Measurements from ENCODE around the gene REV1.

The REV1 gene

DNA sequence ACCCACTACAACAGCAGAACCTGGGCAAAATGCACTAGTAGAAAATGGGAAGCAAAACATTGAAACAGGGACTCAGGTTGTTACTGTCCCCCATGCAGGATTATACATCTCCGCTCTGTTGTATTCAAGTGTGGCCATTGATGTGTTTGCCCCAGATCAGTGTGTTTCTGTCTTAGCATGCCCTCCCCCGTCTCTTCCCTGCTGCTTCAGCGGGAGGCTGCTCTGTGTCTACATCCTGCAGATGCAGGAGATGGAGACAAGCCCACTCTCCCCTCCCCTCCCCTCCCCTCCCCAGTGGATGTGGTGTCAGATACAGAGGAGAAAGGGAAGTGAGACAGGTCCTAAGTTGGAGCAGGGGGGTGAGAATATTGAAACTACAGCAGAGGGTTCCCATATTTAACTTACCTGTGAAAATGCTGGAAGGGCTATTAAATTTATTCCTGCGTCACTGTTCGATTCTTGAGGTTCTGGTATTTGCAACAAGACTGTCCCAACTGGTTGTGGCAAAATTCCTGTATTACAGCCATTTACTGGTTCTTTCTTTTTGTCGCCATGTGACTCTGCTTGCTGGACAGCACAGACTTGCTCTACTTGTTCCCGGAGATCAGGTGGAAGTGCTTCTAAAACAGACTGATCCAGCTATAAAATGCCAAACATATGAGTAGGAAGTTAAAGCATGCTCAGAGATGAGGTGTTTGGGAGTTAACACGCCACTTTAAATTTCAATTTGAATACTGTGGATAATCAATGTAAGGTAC is 85.6 kb downstream of the REV1 start:
- H3K9me2 ChIP-seq (replicated peaks; ENCODE audit: insufficient read depth, low read length), result no peaks in the 10 kb centered on the region
- H3F3A ChIP-seq (ENCODE audit: insufficient read depth), result peaks cover 60% of the 10 kb centered on the region
- no peaks in the 10 kb centered on the region for H3K9me3 ChIP-seq (ENCODE audit: insufficient read depth, low read length)
- no peak overlapping the region for H3K4me3 ChIP-seq (ENCODE audit: insufficient read depth, low read length, poor library complexity, severe bottlenecking)
- H3K9ac ChIP-seq (ENCODE audit: low read length), result no peak overlapping the region
- no peaks in the 10 kb centered on the region for H3K79me2 ChIP-seq (ENCODE audit: insufficient read depth, low read length)
- no peak overlapping the region for H3K4me2 ChIP-seq (ENCODE audit: low read depth, low read length, poor library complexity, severe bottlenecking)
- TF ChIP-seq, protein P1, sequence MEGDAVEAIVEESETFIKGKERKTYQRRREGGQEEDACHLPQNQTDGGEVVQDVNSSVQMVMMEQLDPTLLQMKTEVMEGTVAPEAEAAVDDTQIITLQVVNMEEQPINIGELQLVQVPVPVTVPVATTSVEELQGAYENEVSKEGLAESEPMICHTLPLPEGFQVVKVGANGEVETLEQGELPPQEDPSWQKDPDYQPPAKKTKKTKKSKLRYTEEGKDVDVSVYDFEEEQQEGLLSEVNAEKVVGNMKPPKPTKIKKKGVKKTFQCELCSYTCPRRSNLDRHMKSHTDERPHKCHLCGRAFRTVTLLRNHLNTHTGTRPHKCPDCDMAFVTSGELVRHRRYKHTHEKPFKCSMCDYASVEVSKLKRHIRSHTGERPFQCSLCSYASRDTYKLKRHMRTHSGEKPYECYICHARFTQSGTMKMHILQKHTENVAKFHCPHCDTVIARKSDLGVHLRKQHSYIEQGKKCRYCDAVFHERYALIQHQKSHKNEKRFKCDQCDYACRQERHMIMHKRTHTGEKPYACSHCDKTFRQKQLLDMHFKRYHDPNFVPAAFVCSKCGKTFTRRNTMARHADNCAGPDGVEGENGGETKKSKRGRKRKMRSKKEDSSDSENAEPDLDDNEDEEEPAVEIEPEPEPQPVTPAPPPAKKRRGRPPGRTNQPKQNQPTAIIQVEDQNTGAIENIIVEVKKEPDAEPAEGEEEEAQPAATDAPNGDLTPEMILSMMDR (IDR thresholded peaks at IDR 0.05; ENCODE audit: insufficient read depth, low read length, poor library complexity, severe bottlenecking), result no peak
- TF ChIP-seq EZH2phosphoT487 (conservative IDR thresholded peaks at IDR 0.05; ENCODE audit: low read length), result no peak
- H3K36me3 ChIP-seq (ENCODE audit: low read length), result peaks cover 66% of the 10 kb centered on the region
- no peaks in the 10 kb centered on the region for H3K27me3 ChIP-seq (ENCODE audit: low read length)
- no peak overlapping the region for H3K27ac ChIP-seq (ENCODE audit: low read depth, low read length)
- peaks cover 6% of the 10 kb centered on the region; the same call in 1 of the 2 replicates for H4K20me1 ChIP-seq (ENCODE audit: low read depth, low read length)
- H2AFZ ChIP-seq (ENCODE audit: low read depth, low read length, severe bottlenecking), result no peak overlapping the region

DNA sequence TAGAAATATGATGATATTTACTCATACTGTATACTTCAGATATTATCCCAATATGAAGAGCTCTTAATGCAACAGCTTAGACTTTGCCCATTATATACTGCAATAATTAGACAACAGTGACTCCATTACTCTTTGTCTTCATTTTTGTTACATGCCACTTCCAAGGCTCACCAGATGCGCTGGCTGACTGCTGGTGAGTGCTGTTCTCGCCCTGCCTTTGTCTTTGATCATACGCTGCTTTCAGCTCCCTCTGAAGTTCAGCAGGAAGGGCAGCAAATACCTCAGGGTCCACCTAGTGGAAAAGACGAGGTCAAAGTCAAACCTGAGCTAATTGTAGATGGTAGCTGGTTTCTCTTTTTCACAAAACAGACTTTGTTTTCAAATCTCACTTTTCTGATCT is 86.3 kb downstream of the REV1 start:
- Histone ChIP-seq H3K27ac (ENCODE audit: low read depth, low read length) (no peak overlapping the region), H3K79me2 (ENCODE audit: insufficient read depth, low read length) (no peaks in the 10 kb centered on the region), H3K4me3 (ENCODE audit: insufficient read depth, low read length, poor library complexity, severe bottlenecking) (no peak overlapping the region), H4K20me1 (ENCODE audit: low read depth, low read length) (peaks cover 6% of the 10 kb centered on the region; the same call in 1 of the 2 replicates), H2AFZ (ENCODE audit: low read depth, low read length, severe bottlenecking) (no peak overlapping the region), H3K9me3 (ENCODE audit: insufficient read depth, low read length) (no peaks in the 10 kb centered on the region), H3K4me2 (ENCODE audit: low read depth, low read length, poor library complexity, severe bottlenecking) (no peak overlapping the region), H3K27me3 (ENCODE audit: low read length) (no peaks in the 10 kb centered on the region), H3K9ac (ENCODE audit: low read length) (no peak overlapping the region), H3F3A (ENCODE audit: insufficient read depth) (peaks cover 65% of the 10 kb centered on the region), H3K36me3 (ENCODE audit: low read length) (peaks cover 72% of the 10 kb centered on the region), H3K9me2 (replicated peaks; ENCODE audit: insufficient read depth, low read length) (no peaks in the 10 kb centered on the region)
- no peak for TF ChIP-seq EZH2phosphoT487 (conservative IDR thresholded peaks at IDR 0.05; ENCODE audit: low read length)
- TF ChIP-seq, protein P1 (IDR thresholded peaks at IDR 0.05; ENCODE audit: insufficient read depth, low read length, poor library complexity, severe bottlenecking), result no peak

DNA sequence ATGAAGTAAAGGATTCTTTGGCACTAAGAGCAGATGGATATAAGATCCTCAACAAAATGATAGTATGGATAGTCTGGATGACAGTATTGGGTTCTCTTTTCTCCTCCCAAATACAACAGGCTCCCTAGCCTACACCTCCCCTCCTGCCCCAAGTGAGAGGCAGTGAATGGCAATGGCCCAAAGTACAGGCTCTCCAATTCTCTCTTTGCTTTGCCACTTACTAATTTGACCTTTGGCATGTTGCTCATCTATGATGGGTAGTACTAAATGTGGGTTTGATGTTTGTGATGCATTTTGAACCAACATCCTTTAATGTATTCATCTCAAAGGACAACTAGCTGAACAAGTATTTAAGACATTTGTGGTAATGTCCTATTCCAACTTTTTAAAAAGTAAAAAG is 86.7 kb downstream of the REV1 start:
- H3K27ac ChIP-seq (ENCODE audit: low read depth, low read length), result no peak overlapping the region
- peaks cover 73% of the 10 kb centered on the region for H3K36me3 ChIP-seq (ENCODE audit: low read length)

More for the DNA sequence above, 86.7 kb downstream of the REV1 start:
- H4K20me1 ChIP-seq (ENCODE audit: low read depth, low read length), result peaks cover 6% of the 10 kb centered on the region; the same call in 1 of the 2 replicates
- TF ChIP-seq EZH2phosphoT487 (conservative IDR thresholded peaks at IDR 0.05; ENCODE audit: low read length), result no peak
- TF ChIP-seq, protein P1 (IDR thresholded peaks at IDR 0.05; ENCODE audit: insufficient read depth, low read length, poor library complexity, severe bottlenecking), result no peak
- H3K9me2 ChIP-seq (replicated peaks; ENCODE audit: insufficient read depth, low read length), result no peaks in the 10 kb centered on the region
- no peaks in the 10 kb centered on the region for H3K9me3 ChIP-seq (ENCODE audit: insufficient read depth, low read length)
- no peak overlapping the region for H3K4me2 ChIP-seq (ENCODE audit: low read depth, low read length, poor library complexity, severe bottlenecking)
- no peak overlapping the region for H3K4me3 ChIP-seq (ENCODE audit: insufficient read depth, low read length, poor library complexity, severe bottlenecking)
- H3F3A ChIP-seq (ENCODE audit: insufficient read depth), result peaks cover 65% of the 10 kb centered on the region
- no peaks in the 10 kb centered on the region for H3K27me3 ChIP-seq (ENCODE audit: low read length)
- H3K79me2 ChIP-seq (ENCODE audit: insufficient read depth, low read length), result no peaks in the 10 kb centered on the region
- no peak overlapping the region for H2AFZ ChIP-seq (ENCODE audit: low read depth, low read length, severe bottlenecking)
- no peak overlapping the region for H3K9ac ChIP-seq (ENCODE audit: low read length)

Data from SU-DHL-6 (cell line).